MM.1S (cell line): ENCODE data around the gene COL26A1.

ENCODE experiments used
- DNase-seq: peaks from one replicate; pipeline ENCODE4 v3.0.0-alpha.2; 2015
- H2AFZ ChIP-seq: fragments of 300-600 bp; sonication (generic); 2 replicates; pipeline ENCODE4 v1.6.0; 2016; ENCODE audit warnings: antibody characterized with exemption, low read length
- H3F3A ChIP-seq: fragments of 300-600 bp; sonication (generic); 2 replicates; pipeline ENCODE4 v1.6.1; 2016; ENCODE audit warnings: mild to moderate bottlenecking, antibody characterized with exemption, low read length, moderate library complexity, mixed read lengths; ENCODE audit not compliant: insufficient read depth
- H3K27ac ChIP-seq: fragments of 300-600 bp; sonication (generic); 2 replicates; pipeline ENCODE4 v1.5.1; 2016; ENCODE audit warnings: mild to moderate bottlenecking, low read length
- H3K27me3 ChIP-seq: fragments of 300-600 bp; sonication (generic); replicated peaks from 2 replicates; pipeline ENCODE4 v1.6.0; 2016; ENCODE audit warnings: low read length; ENCODE audit not compliant: insufficient read depth
- H3K36me3 ChIP-seq: fragments of 300-600 bp; sonication (generic); replicated peaks from 2 replicates; pipeline ENCODE4 v1.6.1; 2016; ENCODE audit warnings: mild to moderate bottlenecking, low read length, mixed read lengths; ENCODE audit not compliant: insufficient read depth
- H3K4me1 ChIP-seq: fragments of 300-600 bp; sonication (generic); 2 replicates; pipeline ENCODE4 v1.6.1; 2016; ENCODE audit warnings: low read length, mixed read lengths
- H3K4me2 ChIP-seq: fragments of 300-600 bp; sonication (generic); 2 replicates; pipeline ENCODE4 v1.6.0; 2016; ENCODE audit warnings: low read depth, low read length
- H3K4me3 ChIP-seq: fragments of 300-600 bp; sonication (generic); 2 replicates; pipeline ENCODE4 v1.5.1; 2016; ENCODE audit warnings: low read length, mixed read lengths
- H3K79me2 ChIP-seq: fragments of 300-600 bp; sonication (generic); 2 replicates; pipeline ENCODE4 v1.6.1; 2016; ENCODE audit warnings: mixed run types, low read length, mixed read lengths
- H3K9ac ChIP-seq: fragments of 300-600 bp; sonication (generic); 2 replicates; pipeline ENCODE4 v1.6.1; 2016; ENCODE audit warnings: low read length, mixed read lengths
- H3K9me2 ChIP-seq: fragments of 300-600 bp; sonication (generic); replicated peaks from 2 replicates; pipeline ENCODE4 v1.6.1; 2016; ENCODE audit warnings: mild to moderate bottlenecking, low read length, mixed read lengths; ENCODE audit not compliant: insufficient read depth
- H3K9me3 ChIP-seq: fragments of 300-600 bp; sonication (generic); replicated peaks from 2 replicates; pipeline ENCODE4 v1.6.1; 2016; ENCODE audit warnings: mild to moderate bottlenecking, low read length, mixed read lengths; ENCODE audit not compliant: insufficient read depth
- H4K20me1 ChIP-seq: fragments of 300-600 bp; sonication (generic); 2 replicates; pipeline ENCODE4 v1.6.1; 2016; ENCODE audit warnings: mild to moderate bottlenecking, low read length, moderate library complexity, mixed read lengths; ENCODE audit not compliant: insufficient read depth
- CTCF ChIP-seq: fragments of 300-600 bp; sonication (generic); IDR thresholded peaks from 2 replicates; pipeline ENCODE4 v1.5.1; 2016; ENCODE audit warnings: antibody characterized with exemption, low read length, mixed read lengths
- EZH2 ChIP-seq: fragments of 300-600 bp; sonication (generic); optimal IDR thresholded peaks from 2 replicates; pipeline ENCODE3; 2017; ENCODE audit warnings: low read depth, mild to moderate bottlenecking, antibody characterized with exemption, low read length, mixed read lengths
- EZH2phosphoT487 ChIP-seq: fragments of 300-600 bp; sonication (generic); IDR thresholded peaks from 2 replicates; pipeline ENCODE4 v1.6.1; 2018; ENCODE audit warnings: antibody characterized with exemption, low read length

COL26A1 gene

GRCh38 chr7:101377189-101377736 is 14.6 kb downstream of the COL26A1 start:
- no peaks in the 10 kb centered on the region for H3K9me3 ChIP-seq
- no peak overlapping the region for H3K27ac ChIP-seq
- H2AFZ ChIP-seq = no peak overlapping the region
- no peak overlapping the region for H3K4me2 ChIP-seq
- no peaks in the 10 kb centered on the region for H3K36me3 ChIP-seq
- H3K4me1 ChIP-seq = no peaks in the 10 kb centered on the region
- no peaks in the 10 kb centered on the region for H3F3A ChIP-seq
- no peak overlapping the region for H3K4me3 ChIP-seq
- TF ChIP-seq EZH2phosphoT487 = no peak
- TF ChIP-seq CTCF = no peak
- no peak for TF ChIP-seq EZH2
- H3K9ac ChIP-seq = no peak overlapping the region
- H3K27me3 ChIP-seq = peaks cover 70% of the 10 kb centered on the region
- no peaks in the 10 kb centered on the region for H4K20me1 ChIP-seq
- no peaks in the 10 kb centered on the region for H3K79me2 ChIP-seq
- H3K9me2 ChIP-seq = no peaks in the 10 kb centered on the region
- DNase-seq = no peak

- Histone ChIP-seq H3K27me3 (peaks cover 55% of the 10 kb centered on the region), H3K4me3 (no peak overlapping the region), H4K20me1 (no peaks in the 10 kb centered on the region), H3K27ac (no peak overlapping the region), H3K9me3 (no peaks in the 10 kb centered on the region), H3K79me2 (no peaks in the 10 kb centered on the region), H3K4me2 (no peak overlapping the region), H2AFZ (no peak overlapping the region), H3K9ac (no peak overlapping the region), H3F3A (no peaks in the 10 kb centered on the region), H3K36me3 (no peaks in the 10 kb centered on the region), H3K9me2 (no peaks in the 10 kb centered on the region), H3K4me1 (no peaks in the 10 kb centered on the region)
- TF ChIP-seq CTCF (no peak), EZH2phosphoT487 (no peak), EZH2 (no peak)
- no peak for DNase-seq
Measured at GRCh38 chr7:101378751-101379174, 16.1 kb downstream of the COL26A1 start.

- H4K20me1 ChIP-seq = no peaks in the 10 kb centered on the region
- no peaks in the 10 kb centered on the region for H3K9me2 ChIP-seq
- H3K4me3 ChIP-seq = no peak overlapping the region
- H2AFZ ChIP-seq = no peak overlapping the region
- H3K4me1 ChIP-seq = no peaks in the 10 kb centered on the region
- no peak for TF ChIP-seq EZH2
- no peak for TF ChIP-seq EZH2phosphoT487
- TF ChIP-seq CTCF = no peak
- no peak overlapping the region for H3K27ac ChIP-seq
- no peak for DNase-seq
- H3K9ac ChIP-seq = no peak overlapping the region
- no peaks in the 10 kb centered on the region for H3K79me2 ChIP-seq
- no peaks in the 10 kb centered on the region for H3K36me3 ChIP-seq
- no peak overlapping the region for H3K4me2 ChIP-seq
- H3F3A ChIP-seq = no peaks in the 10 kb centered on the region
- H3K27me3 ChIP-seq = peaks cover 50% of the 10 kb centered on the region
- H3K9me3 ChIP-seq = no peaks in the 10 kb centered on the region
Measured at GRCh38 chr7:101379302-101379701, 16.6 kb downstream of the COL26A1 start.
